Ovary (tissue), 3 donors: Measurements from ENCODE around the gene PELO.

Experiments
- CTCF ChIP-seq, 3 donors: fragments of 450-650 bp in 2 of 3; fragments of 200-600 bp in 1 of 3; IDR thresholded peaks; one replicate each; pipeline versions ENCODE4 v1.5.1 to v1.8.0; 2016 to 2022; ENCODE audit warnings: antibody characterized with exemption in 3 of 3, mild to moderate bottlenecking in 1 of 3
- EP300 ChIP-seq: sonication (generic); formaldehyde crosslinking; IDR thresholded peaks from one replicate; pipeline ENCODE4 v1.6.1; 2017; ENCODE audit warnings: antibody characterized with exemption
- POLR2A ChIP-seq: fragments of 450-650 bp; IDR thresholded peaks from one replicate; pipeline ENCODE4 v1.6.1; 2017; ENCODE audit warnings: antibody characterized with exemption, mild to moderate bottlenecking, moderate library complexity
- donor health status: DM: no; HTN: no; CAD: no.

GRCh38 chr5:52774005-52774410 lies 13.7 kb upstream of the PELO start:
- no peak for TF ChIP-seq POLR2A
- no peak for TF ChIP-seq CTCF (IDR thresholded peaks at IDR 0.05)
- no peak for TF ChIP-seq EP300
